Measurements from ENCODE around the gene SERP2.

SERP2 gene

GRCh38 chr13:44379885-44380284 lies 6.3 kb downstream of the SERP2 start:
- Histone ChIP-seq H3K9me3 (ENCODE audit: low read length) (no peaks in the 10 kb centered on the region), H3K27ac (ENCODE audit: low read depth, low read length) (no peak overlapping the region), H3K27me3 (ENCODE audit: control insufficient read depth in 1 of 2, insufficient read depth in 2 of 2, low read length in 2 of 2) (no peaks in the 10 kb centered on the region), H3K4me1 (ENCODE audit: insufficient read depth, low read length) (no peaks in the 10 kb centered on the region), H3K4me3 (ENCODE audit: low read depth in 1 of 2, low read length in 2 of 2) (no peak overlapping the region), H3K9ac (ENCODE audit: low read length) (no peak overlapping the region), H3K36me3 (ENCODE audit: insufficient read depth, low read length) (no peaks in the 10 kb centered on the region)

- Histone ChIP-seq H3K27ac (ENCODE audit: low read depth, low read length) (no peak overlapping the region), H3K4me1 (ENCODE audit: insufficient read depth, low read length) (no peaks in the 10 kb centered on the region), H3K9ac (ENCODE audit: low read length) (no peak overlapping the region), H3K4me3 (ENCODE audit: low read depth in 1 of 2, low read length in 2 of 2) (no peak overlapping the region), H3K36me3 (ENCODE audit: insufficient read depth, low read length) (no peaks in the 10 kb centered on the region), H3K9me3 (ENCODE audit: low read length) (no peaks in the 10 kb centered on the region), H3K27me3 (ENCODE audit: control insufficient read depth in 1 of 2, insufficient read depth in 2 of 2, low read length in 2 of 2) (no peaks in the 10 kb centered on the region)
Observed at GRCh38 chr13:44380404-44381165, 7.0 kb downstream of the SERP2 start.

- no peak overlapping the region for H3K27ac ChIP-seq (ENCODE audit: low read depth, low read length)
- H3K36me3 ChIP-seq (ENCODE audit: insufficient read depth, low read length) = no peaks in the 10 kb centered on the region
- H3K9ac ChIP-seq (ENCODE audit: low read length) = no peak overlapping the region
Observed at GRCh38 chr13:44382635-44383145, 9.1 kb downstream of the SERP2 start.

GRCh38 chr13:44383945-44384344 lies 10.3 kb downstream of the SERP2 start:
- no peaks in the 10 kb centered on the region for H3K27me3 ChIP-seq (ENCODE audit: control insufficient read depth in 1 of 2, insufficient read depth in 2 of 2, low read length in 2 of 2)
- no peak overlapping the region for H3K9ac ChIP-seq (ENCODE audit: low read length)
- H3K4me1 ChIP-seq (ENCODE audit: insufficient read depth, low read length) = no peaks in the 10 kb centered on the region
- H3K9me3 ChIP-seq (ENCODE audit: low read length) = no peaks in the 10 kb centered on the region
- H3K36me3 ChIP-seq (ENCODE audit: insufficient read depth, low read length) = no peaks in the 10 kb centered on the region
- H3K4me3 ChIP-seq (ENCODE audit: low read depth in 1 of 2, low read length in 2 of 2) = no peak overlapping the region
- no peak overlapping the region for H3K27ac ChIP-seq (ENCODE audit: low read depth, low read length)

More at GRCh38 chr13:44382635-44383145, 9.1 kb downstream of the SERP2 start:
- Histone ChIP-seq H3K4me3 (ENCODE audit: low read depth in 1 of 2, low read length in 2 of 2) (no peak overlapping the region), H3K4me1 (ENCODE audit: insufficient read depth, low read length) (no peaks in the 10 kb centered on the region), H3K9me3 (ENCODE audit: low read length) (no peaks in the 10 kb centered on the region), H3K27me3 (ENCODE audit: control insufficient read depth in 1 of 2, insufficient read depth in 2 of 2, low read length in 2 of 2) (no peaks in the 10 kb centered on the region)

GRCh38 chr13:44384778-44385177 lies 11.2 kb downstream of the SERP2 start:
- H3K27ac ChIP-seq (ENCODE audit: low read depth, low read length) = no peak overlapping the region
- H3K36me3 ChIP-seq (ENCODE audit: insufficient read depth, low read length) = no peaks in the 10 kb centered on the region
- no peaks in the 10 kb centered on the region for H3K9me3 ChIP-seq (ENCODE audit: low read length)

GRCh38 chr13:44385401-44385800 lies 11.8 kb downstream of the SERP2 start:
- Histone ChIP-seq H3K4me1 (ENCODE audit: insufficient read depth, low read length) (no peaks in the 10 kb centered on the region), H3K9ac (ENCODE audit: low read length) (no peak overlapping the region), H3K27ac (ENCODE audit: low read depth, low read length) (no peak overlapping the region), H3K36me3 (ENCODE audit: insufficient read depth, low read length) (no peaks in the 10 kb centered on the region), H3K27me3 (ENCODE audit: control insufficient read depth in 1 of 2, insufficient read depth in 2 of 2, low read length in 2 of 2) (no peaks in the 10 kb centered on the region), H3K4me3 (ENCODE audit: low read depth in 1 of 2, low read length in 2 of 2) (no peak overlapping the region), H3K9me3 (ENCODE audit: low read length) (no peaks in the 10 kb centered on the region)

More at GRCh38 chr13:44384778-44385177, 11.2 kb downstream of the SERP2 start:
- no peaks in the 10 kb centered on the region for H3K4me1 ChIP-seq (ENCODE audit: insufficient read depth, low read length)
- H3K9ac ChIP-seq (ENCODE audit: low read length) = no peak overlapping the region
- H3K4me3 ChIP-seq (ENCODE audit: low read depth in 1 of 2, low read length in 2 of 2) = no peak overlapping the region
- H3K27me3 ChIP-seq (ENCODE audit: control insufficient read depth in 1 of 2, insufficient read depth in 2 of 2, low read length in 2 of 2) = no peaks in the 10 kb centered on the region

- Histone ChIP-seq H3K36me3 (ENCODE audit: insufficient read depth, low read length) (no peaks in the 10 kb centered on the region), H3K27me3 (ENCODE audit: control insufficient read depth in 1 of 2, insufficient read depth in 2 of 2, low read length in 2 of 2) (no peaks in the 10 kb centered on the region), H3K27ac (ENCODE audit: low read depth, low read length) (no peak overlapping the region), H3K9ac (ENCODE audit: low read length) (no peak overlapping the region), H3K4me1 (ENCODE audit: insufficient read depth, low read length) (no peaks in the 10 kb centered on the region), H3K4me3 (ENCODE audit: low read depth in 1 of 2, low read length in 2 of 2) (no peak overlapping the region), H3K9me3 (ENCODE audit: low read length) (no peaks in the 10 kb centered on the region)
Observed at GRCh38 chr13:44385847-44386246, 12.2 kb downstream of the SERP2 start.

GRCh38 chr13:44386913-44387556 lies 13.4 kb downstream of the SERP2 start:
- Histone ChIP-seq H3K9ac (ENCODE audit: low read length) (no peak overlapping the region), H3K4me3 (ENCODE audit: low read depth in 1 of 2, low read length in 2 of 2) (no peak overlapping the region), H3K36me3 (ENCODE audit: insufficient read depth, low read length) (no peaks in the 10 kb centered on the region), H3K9me3 (ENCODE audit: low read length) (no peaks in the 10 kb centered on the region), H3K4me1 (ENCODE audit: insufficient read depth, low read length) (no peaks in the 10 kb centered on the region), H3K27me3 (ENCODE audit: control insufficient read depth in 1 of 2, insufficient read depth in 2 of 2, low read length in 2 of 2) (no peaks in the 10 kb centered on the region), H3K27ac (ENCODE audit: low read depth, low read length) (no peak overlapping the region)

GRCh38 chr13:44388427-44389059 lies 14.9 kb downstream of the SERP2 start:
- no peak overlapping the region for H3K9ac ChIP-seq (ENCODE audit: low read length)
- no peaks in the 10 kb centered on the region for H3K27me3 ChIP-seq (ENCODE audit: control insufficient read depth in 1 of 2, insufficient read depth in 2 of 2, low read length in 2 of 2)
- no peak overlapping the region for H3K4me3 ChIP-seq (ENCODE audit: low read depth in 1 of 2, low read length in 2 of 2)
- H3K4me1 ChIP-seq (ENCODE audit: insufficient read depth, low read length) = no peaks in the 10 kb centered on the region
- H3K27ac ChIP-seq (ENCODE audit: low read depth, low read length) = no peak overlapping the region
- H3K9me3 ChIP-seq (ENCODE audit: low read length) = no peaks in the 10 kb centered on the region
- no peaks in the 10 kb centered on the region for H3K36me3 ChIP-seq (ENCODE audit: insufficient read depth, low read length)

GRCh38 chr13:44389060-44389666 lies 15.5 kb downstream of the SERP2 start:
- H3K36me3 ChIP-seq (ENCODE audit: insufficient read depth, low read length) = no peaks in the 10 kb centered on the region
- no peaks in the 10 kb centered on the region for H3K27me3 ChIP-seq (ENCODE audit: control insufficient read depth in 1 of 2, insufficient read depth in 2 of 2, low read length in 2 of 2)

GRCh38 chr13:44389876-44390275 lies 16.3 kb downstream of the SERP2 start:
- Histone ChIP-seq H3K4me1 (ENCODE audit: insufficient read depth, low read length) (no peaks in the 10 kb centered on the region), H3K9ac (ENCODE audit: low read length) (no peak overlapping the region), H3K36me3 (ENCODE audit: insufficient read depth, low read length) (no peaks in the 10 kb centered on the region), H3K27ac (ENCODE audit: low read depth, low read length) (no peak overlapping the region), H3K27me3 (ENCODE audit: control insufficient read depth in 1 of 2, insufficient read depth in 2 of 2, low read length in 2 of 2) (no peaks in the 10 kb centered on the region), H3K9me3 (ENCODE audit: low read length) (no peaks in the 10 kb centered on the region), H3K4me3 (ENCODE audit: low read depth in 1 of 2, low read length in 2 of 2) (no peak overlapping the region)

More at GRCh38 chr13:44389060-44389666, 15.5 kb downstream of the SERP2 start:
- Histone ChIP-seq H3K27ac (ENCODE audit: low read depth, low read length) (no peak overlapping the region), H3K4me3 (ENCODE audit: low read depth in 1 of 2, low read length in 2 of 2) (no peak overlapping the region), H3K9me3 (ENCODE audit: low read length) (no peaks in the 10 kb centered on the region), H3K4me1 (ENCODE audit: insufficient read depth, low read length) (no peaks in the 10 kb centered on the region), H3K9ac (ENCODE audit: low read length) (no peak overlapping the region)

All from muscle layer of colon (tissue), 2 donors.